ENCODE measurements around the gene LYRM9.

- no peak for TF ChIP-seq CTCF (IDR thresholded peaks at IDR 0.05 in 8 of 11, conservative IDR thresholded peaks at IDR 0.05 in 3 of 11)
- no peak for TF ChIP-seq POLR2A (IDR thresholded peaks at IDR 0.05)
- no peak for TF ChIP-seq POLR2AphosphoS5 (IDR thresholded peaks at IDR 0.05)
Observed at GRCh38 chr17:27856676-27857432, 36.3 kb downstream of the LYRM9 start.
